ENCODE data around the gene LPIN1. TPM values are rescaled to one million over a fixed set of nuclear protein-coding genes. Genes with fewer than 3 reads are reported as not detected.

LPIN1 gene
- total RNA-seq, 4 donors from 2014 or later = 55.2 to 77.0 (median 72.8) TPM

- 66% methylated on average over 4 of the region's 4 CpGs for WGBS
- intact Hi-C loops (cut with DNase I) = loop anchor here (2.0 to 5.0 kb wide), 2 partner anchors 36 to 86 kb away; no protein-coding TSS in a partner anchor
- no peaks in the 10 kb centered on the region for H3K9me3 ChIP-seq
- no peak for DNase-seq (ENCODE audit: extremely low spot score)
- peaks cover 36 to 69% (median 56%) of the 10 kb centered on the region in 4 donors for H3K36me3 ChIP-seq
- H3K4me1 ChIP-seq = peaks cover 8 to 29% (median 18%) of the 10 kb centered on the region in 4 donors
- TF ChIP-seq CTCF (IDR thresholded peaks at IDR 0.05) = no peak
- TF ChIP-seq EP300 (IDR thresholded peaks at IDR 0.05) = no peak
- no peak for TF ChIP-seq POLR2AphosphoS5 (IDR thresholded peaks at IDR 0.05)
- TF ChIP-seq POLR2A (IDR thresholded peaks at IDR 0.05; ENCODE audit: low read depth) = no peak
- no peak overlapping the region for H3K4me3 ChIP-seq
- H3K27ac ChIP-seq (replicated peaks in 1 of 4) = no peak overlapping the region
- no peaks in the 10 kb centered on the region for H3K27me3 ChIP-seq
These were observed 32.0 kb downstream of the LPIN1 start for GRCh38 chr2:11778416-11778815.

- DNase-seq (ENCODE audit: extremely low spot score) = peak; percentile 94
- Histone ChIP-seq H3K9me3 (no peaks in the 10 kb centered on the region), H3K27ac (replicated peaks in 1 of 4) (no peak overlapping the region), H3K27me3 (no peaks in the 10 kb centered on the region), H3K4me3 (peak overlapping the region in 3 of 4 donors; percentile 12 to 24 (median 18)), H3K36me3 (peaks cover 33 to 69% (median 56%) of the 10 kb centered on the region in 4 donors), H3K4me1 (peaks cover 8 to 29% (median 18%) of the 10 kb centered on the region in 4 donors)
- TF ChIP-seq POLR2AphosphoS5 (IDR thresholded peaks at IDR 0.05) (peak in 1 of 2 donors; percentile 59), EP300 (IDR thresholded peaks at IDR 0.05) (no peak), CTCF (IDR thresholded peaks at IDR 0.05) (peak; percentile 98 to 99 (median 99)), POLR2A (IDR thresholded peaks at IDR 0.05; ENCODE audit: low read depth) (no peak)
- intact Hi-C loops (cut with DNase I) = loop anchor here (2.0 to 5.0 kb wide), 2 partner anchors 37 to 86 kb away; no protein-coding TSS in a partner anchor
- WGBS = 25% methylated on average over 23 of the region's 23 CpGs
These were observed 32.7 kb downstream of the LPIN1 start for GRCh38 chr2:11778923-11779757.

- 95% methylated on average over 3 of the region's 3 CpGs for WGBS
- no peaks in the 10 kb centered on the region for H3K9me3 ChIP-seq
- no peaks in the 10 kb centered on the region for H3K27me3 ChIP-seq
- no peak overlapping the region for H3K4me3 ChIP-seq
- H3K36me3 ChIP-seq = peaks cover 53 to 84% (median 72%) of the 10 kb centered on the region in 4 donors
- no peak for DNase-seq (ENCODE audit: extremely low spot score)
- intact Hi-C loops (cut with DNase I) = no loop called here
- TF ChIP-seq CTCF (IDR thresholded peaks at IDR 0.05) (no peak), POLR2AphosphoS5 (IDR thresholded peaks at IDR 0.05) (no peak), POLR2A (IDR thresholded peaks at IDR 0.05; ENCODE audit: low read depth) (no peak), EP300 (IDR thresholded peaks at IDR 0.05) (no peak)
- peaks cover 8 to 34% (median 25%) of the 10 kb centered on the region in 4 donors for H3K4me1 ChIP-seq
- no peak overlapping the region for H3K27ac ChIP-seq (replicated peaks in 1 of 4)
These were observed 35.2 kb downstream of the LPIN1 start for GRCh38 chr2:11781602-11782001.

- Histone ChIP-seq H3K9me3 (no peaks in the 10 kb centered on the region), H3K4me3 (peak overlapping the region in 1 of 4 donors; percentile 45), H3K36me3 (peaks cover 77 to 99% (median 98%) of the 10 kb centered on the region in 4 donors), H3K27ac (replicated peaks in 1 of 4) (no peak overlapping the region), H3K27me3 (no peaks in the 10 kb centered on the region), H3K4me1 (peaks cover 2 to 11% (median 9%) of the 10 kb centered on the region in 4 donors)
- 91% methylated on average over 9 of the region's 10 CpGs for WGBS
- DNase-seq (ENCODE audit: extremely low spot score) = no peak
- no peak for TF ChIP-seq POLR2AphosphoS5 (IDR thresholded peaks at IDR 0.05)
- no peak for TF ChIP-seq POLR2A (IDR thresholded peaks at IDR 0.05; ENCODE audit: low read depth)
- no peak for TF ChIP-seq CTCF (IDR thresholded peaks at IDR 0.05)
- TF ChIP-seq EP300 (IDR thresholded peaks at IDR 0.05) = no peak
- intact Hi-C loops (cut with DNase I) = no loop called here
These were observed 37.8 kb downstream of the LPIN1 start for GRCh38 chr2:11784280-11784679.

All from esophagus muscularis mucosa (tissue), 4 donors.